K562 (cell line): ENCODE measurements around the gene PRDM16.

Experiments
- CBX5 ChIP-seq: IDR thresholded peaks from 2 replicates; pipeline ENCODE4 v1.6.1; 2014; ENCODE audit warnings: low read depth, borderline replicate concordance
- CCAR2 ChIP-seq: fragments of 200-400 bp; formaldehyde crosslinking; IDR thresholded peaks from 2 replicates; pipeline ENCODE4 v1.6.1; 2017; ENCODE audit warnings: mild to moderate bottlenecking, low read depth, low read length
- CTCF ChIP-seq, 3 experiments: IDR thresholded peaks in 2 of 3; conservative IDR thresholded peaks in 1 of 3; 2 replicates each; pipeline ENCODE4 v1.5.1; 2011 to 2012; ENCODE audit warnings: low read length in 3 of 3, mild to moderate bottlenecking in 3 of 3, control low read depth in 2 of 3, improper control_type of control experiment in 1 of 3, inconsistent platforms in 1 of 3, low read depth in 1 of 3, mixed read lengths in 1 of 3, moderate library complexity in 1 of 3; ENCODE audit not compliant: insufficient read depth in 2 of 3
- HMG20A ChIP-seq: fragments of 450-650 bp; formaldehyde crosslinking; conservative IDR thresholded peaks from 2 replicates; pipeline ENCODE4 v1.4.0; 2020; ENCODE audit warnings: mild to moderate bottlenecking, mixed read lengths
- KDM1A ChIP-seq, 2 experiments: fragments of 450-650 bp; IDR thresholded peaks; 2 replicates each; pipeline ENCODE4 v1.6.1; 2016; ENCODE audit warnings: mild to moderate bottlenecking in 2 of 2
- RAD21 ChIP-seq, 2 experiments: fragments of 250-450 bp in 1 of 2; fragments of 450-650 bp in 1 of 2; sonication (Bioruptor Pico) in 1 of 2; formaldehyde crosslinking in 1 of 2; IDR thresholded peaks in 1 of 2; conservative IDR thresholded peaks in 1 of 2; 2 replicates each; pipeline versions ENCODE4 v1.4.0 to v1.8.0; 2020 to 2022; ENCODE audit warnings: mild to moderate bottlenecking in 2 of 2, moderate library complexity in 1 of 2

- no peak for TF ChIP-seq CBX5
- TF ChIP-seq KDM1A (IDR thresholded peaks at IDR 0.05): no peak
- TF ChIP-seq RAD21 (CRISPR knock-in tag; conservative IDR thresholded peaks at IDR 0.05 in 1 of 2, IDR thresholded peaks at IDR 0.05 in 1 of 2): no peak
- TF ChIP-seq HMG20A (CRISPR knock-in tag): no peak
- no peak for TF ChIP-seq CTCF (IDR thresholded peaks at IDR 0.05 in 2 of 3, conservative IDR thresholded peaks at IDR 0.05 in 1 of 3; ENCODE audit: insufficient read depth in 2 of 3, low read depth in 1 of 3, low read length in 3 of 3)
- no peak for TF ChIP-seq CCAR2
Measured at GRCh38 chr1:3094863-3095780, 26.1 kb downstream of the PRDM16 start.
